Measurements from ENCODE around the gene NSUN5. TPM values are rescaled to one million over a fixed set of nuclear protein-coding genes. Genes with fewer than 3 reads are reported as not detected.

NSUN5 gene
- total RNA-seq, 1 experiment from 2014 or later: 70.4 TPM

DNA sequence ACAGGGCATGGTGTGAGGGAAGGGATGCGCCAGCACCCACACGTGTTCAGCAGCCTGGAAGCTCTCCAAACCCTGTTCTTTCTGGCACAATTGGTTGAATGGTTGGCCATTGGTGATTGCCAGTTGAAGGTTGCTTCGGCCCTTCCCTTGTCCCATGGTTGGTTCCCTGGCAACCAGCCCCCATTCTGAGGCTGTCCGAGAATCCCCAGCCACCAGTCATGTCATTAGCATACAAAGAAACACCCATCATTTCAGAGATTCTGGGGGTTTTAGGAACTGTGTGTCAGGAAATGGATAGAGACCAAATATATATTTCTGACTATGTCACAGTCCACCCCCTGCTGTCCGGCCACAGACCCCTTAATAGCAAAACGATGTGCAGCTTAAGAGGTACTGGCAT lies 41.1 kb upstream of the NSUN5 start:
- DNase-seq (ENCODE audit: low read depth, low spot score) (no peak), ATAC-seq (no peak)
- Histone ChIP-seq H3K79me2 (ENCODE audit: insufficient read depth, low read length) (no peaks in the 10 kb centered on the region), H2AFZ (ENCODE audit: low read depth, low read length, poor library complexity, severe bottlenecking) (no peak overlapping the region), H3K36me3 (ENCODE audit: control insufficient read depth in 1 of 2, insufficient read depth in 2 of 2, low read length in 2 of 2) (no peaks in the 10 kb centered on the region), H3K9me3 (ENCODE audit: control insufficient read depth in 1 of 2, insufficient read depth in 1 of 2, low read depth in 1 of 2, low read length in 2 of 2) (no peaks in the 10 kb centered on the region), H3K27me3 (ENCODE audit: insufficient read depth, low read length) (no peaks in the 10 kb centered on the region), H3K9ac (ENCODE audit: low read length) (no peak overlapping the region), H3K9me2 (ENCODE audit: insufficient read depth) (no peaks in the 10 kb centered on the region), H3K4me1 (ENCODE audit: control insufficient read depth in 1 of 2, insufficient read depth in 2 of 2, low read length in 2 of 2) (peaks cover 0 to 3% of the 10 kb centered on the region in 2 experiments; a peak in 1 of 4 replicates), H3K4me3 (replicated peaks in 1 of 2; ENCODE audit: low read depth in 1 of 2, low read length in 2 of 2) (no peak overlapping the region), H3K27ac (ENCODE audit: low read depth, low read length) (no peak overlapping the region), H4K20me1 (ENCODE audit: insufficient read depth) (no peaks in the 10 kb centered on the region), H3K4me2 (ENCODE audit: low read length) (no peak overlapping the region)
- intact Hi-C loops (cut with micrococcal nuclease): no loop called here
- BruUV-seq (replicated peaks): no TSS peak
- TF ChIP-seq, protein P1, sequence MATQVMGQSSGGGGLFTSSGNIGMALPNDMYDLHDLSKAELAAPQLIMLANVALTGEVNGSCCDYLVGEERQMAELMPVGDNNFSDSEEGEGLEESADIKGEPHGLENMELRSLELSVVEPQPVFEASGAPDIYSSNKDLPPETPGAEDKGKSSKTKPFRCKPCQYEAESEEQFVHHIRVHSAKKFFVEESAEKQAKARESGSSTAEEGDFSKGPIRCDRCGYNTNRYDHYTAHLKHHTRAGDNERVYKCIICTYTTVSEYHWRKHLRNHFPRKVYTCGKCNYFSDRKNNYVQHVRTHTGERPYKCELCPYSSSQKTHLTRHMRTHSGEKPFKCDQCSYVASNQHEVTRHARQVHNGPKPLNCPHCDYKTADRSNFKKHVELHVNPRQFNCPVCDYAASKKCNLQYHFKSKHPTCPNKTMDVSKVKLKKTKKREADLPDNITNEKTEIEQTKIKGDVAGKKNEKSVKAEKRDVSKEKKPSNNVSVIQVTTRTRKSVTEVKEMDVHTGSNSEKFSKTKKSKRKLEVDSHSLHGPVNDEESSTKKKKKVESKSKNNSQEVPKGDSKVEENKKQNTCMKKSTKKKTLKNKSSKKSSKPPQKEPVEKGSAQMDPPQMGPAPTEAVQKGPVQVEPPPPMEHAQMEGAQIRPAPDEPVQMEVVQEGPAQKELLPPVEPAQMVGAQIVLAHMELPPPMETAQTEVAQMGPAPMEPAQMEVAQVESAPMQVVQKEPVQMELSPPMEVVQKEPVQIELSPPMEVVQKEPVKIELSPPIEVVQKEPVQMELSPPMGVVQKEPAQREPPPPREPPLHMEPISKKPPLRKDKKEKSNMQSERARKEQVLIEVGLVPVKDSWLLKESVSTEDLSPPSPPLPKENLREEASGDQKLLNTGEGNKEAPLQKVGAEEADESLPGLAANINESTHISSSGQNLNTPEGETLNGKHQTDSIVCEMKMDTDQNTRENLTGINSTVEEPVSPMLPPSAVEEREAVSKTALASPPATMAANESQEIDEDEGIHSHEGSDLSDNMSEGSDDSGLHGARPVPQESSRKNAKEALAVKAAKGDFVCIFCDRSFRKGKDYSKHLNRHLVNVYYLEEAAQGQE (IDR thresholded peaks at IDR 0.05; ENCODE audit: low read depth): no peak
- TF ChIP-seq EZH2phosphoT487 (IDR thresholded peaks at IDR 0.05; ENCODE audit: borderline replicate concordance): no peak
- TF ChIP-seq, protein P2, sequence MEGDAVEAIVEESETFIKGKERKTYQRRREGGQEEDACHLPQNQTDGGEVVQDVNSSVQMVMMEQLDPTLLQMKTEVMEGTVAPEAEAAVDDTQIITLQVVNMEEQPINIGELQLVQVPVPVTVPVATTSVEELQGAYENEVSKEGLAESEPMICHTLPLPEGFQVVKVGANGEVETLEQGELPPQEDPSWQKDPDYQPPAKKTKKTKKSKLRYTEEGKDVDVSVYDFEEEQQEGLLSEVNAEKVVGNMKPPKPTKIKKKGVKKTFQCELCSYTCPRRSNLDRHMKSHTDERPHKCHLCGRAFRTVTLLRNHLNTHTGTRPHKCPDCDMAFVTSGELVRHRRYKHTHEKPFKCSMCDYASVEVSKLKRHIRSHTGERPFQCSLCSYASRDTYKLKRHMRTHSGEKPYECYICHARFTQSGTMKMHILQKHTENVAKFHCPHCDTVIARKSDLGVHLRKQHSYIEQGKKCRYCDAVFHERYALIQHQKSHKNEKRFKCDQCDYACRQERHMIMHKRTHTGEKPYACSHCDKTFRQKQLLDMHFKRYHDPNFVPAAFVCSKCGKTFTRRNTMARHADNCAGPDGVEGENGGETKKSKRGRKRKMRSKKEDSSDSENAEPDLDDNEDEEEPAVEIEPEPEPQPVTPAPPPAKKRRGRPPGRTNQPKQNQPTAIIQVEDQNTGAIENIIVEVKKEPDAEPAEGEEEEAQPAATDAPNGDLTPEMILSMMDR (IDR thresholded peaks at IDR 0.05 in 2 of 3, conservative IDR thresholded peaks at IDR 0.05 in 1 of 3; ENCODE audit: borderline replicate concordance in 1 of 3, insufficient read depth in 1 of 3, low read depth in 2 of 3, low read length in 2 of 3): no peak
- CTCF ChIA-PET: no interaction called here
- POLR2A ChIA-PET: no interaction called here
- RAD21 ChIA-PET (ENCODE audit: low non-redundant PET in 1 of 2, low total read pairs in 2 of 2, uncharacterized antibody in 2 of 2, unreplicated experiment in 2 of 2): no interaction called here

All from HCT116 (cell line).